ENCODE results near the gene CACNA1G.

CACNA1G gene

GRCh38 chr17:50588391-50589049 is 28.0 kb downstream of the CACNA1G start:
- DNase-seq (ENCODE audit: low read depth): no peak

DNA sequence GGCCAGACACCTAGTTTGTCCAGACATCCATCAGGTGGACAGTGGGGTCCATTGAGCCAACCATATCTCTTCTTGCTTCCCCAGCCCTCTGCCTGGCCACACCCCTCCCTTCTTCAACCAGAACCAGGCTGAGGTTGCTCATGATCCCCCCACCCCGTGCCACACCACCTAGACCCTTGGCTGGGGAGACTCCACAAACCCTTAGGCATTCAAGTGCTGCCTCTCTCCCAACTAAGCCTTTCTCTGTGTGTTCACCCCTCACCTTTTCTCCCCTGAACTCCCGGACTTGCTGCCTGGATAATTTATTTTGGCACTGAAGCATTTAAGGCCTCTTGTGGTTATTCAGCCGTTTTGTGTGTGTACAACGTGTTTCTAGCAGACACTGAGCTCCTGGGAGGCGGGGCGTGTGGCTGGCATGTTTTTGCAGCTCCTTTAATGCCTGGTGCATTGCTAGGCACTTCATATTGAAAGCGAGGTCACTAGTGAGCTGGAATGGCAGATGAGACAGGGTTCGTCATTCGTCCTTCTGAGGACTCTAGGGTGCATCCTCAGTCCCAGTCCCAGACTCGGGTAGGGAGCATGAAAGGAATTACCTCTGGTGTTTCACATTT is 28.7 kb downstream of the CACNA1G start:
- DNase-seq (ENCODE audit: low read depth): peak; percentile 35

- DNase-seq (ENCODE audit: low read depth): no peak
Observed at GRCh38 chr17:50590946-50591737, 30.6 kb downstream of the CACNA1G start.

- DNase-seq (ENCODE audit: low read depth): no peak
Observed at GRCh38 chr17:50593321-50593720, 32.8 kb downstream of the CACNA1G start.

DNA sequence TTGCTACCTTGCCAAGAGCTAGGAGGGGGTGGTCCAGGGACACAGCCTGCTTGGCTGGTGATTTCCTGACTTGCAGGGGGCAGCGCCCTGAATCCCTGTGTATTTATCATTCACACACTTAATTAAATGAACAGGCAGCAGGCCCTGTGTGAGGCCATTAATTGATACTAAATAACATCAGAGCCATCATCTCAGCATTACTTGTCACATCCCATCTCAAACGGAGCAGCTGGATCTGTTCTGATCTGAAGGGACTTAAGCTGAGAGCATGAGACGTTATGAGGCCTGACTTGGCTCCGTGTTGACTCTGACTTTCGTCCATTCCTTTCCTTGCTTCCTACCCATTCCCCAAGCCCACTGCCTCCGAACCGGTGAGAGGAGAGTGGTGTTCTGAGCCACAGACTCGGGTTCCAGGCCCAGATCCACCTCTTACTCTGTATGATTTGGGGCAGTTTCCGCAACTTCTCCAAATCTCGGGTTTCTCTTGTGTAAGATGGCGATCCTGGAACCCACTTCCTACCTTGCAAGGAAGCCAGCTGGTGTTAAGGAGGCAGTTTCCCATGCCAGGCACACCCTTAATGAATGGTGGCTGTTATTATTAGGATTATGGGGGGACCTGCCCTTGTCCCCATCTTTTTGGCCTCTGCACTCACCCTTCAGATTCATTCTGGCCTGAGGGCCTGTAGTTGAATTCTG is 33.8 kb downstream of the CACNA1G start:
- no peak for DNase-seq (ENCODE audit: low read depth)

- no peak for DNase-seq (ENCODE audit: low read depth)
Observed at GRCh38 chr17:50594892-50595291, 34.4 kb downstream of the CACNA1G start.

DNA sequence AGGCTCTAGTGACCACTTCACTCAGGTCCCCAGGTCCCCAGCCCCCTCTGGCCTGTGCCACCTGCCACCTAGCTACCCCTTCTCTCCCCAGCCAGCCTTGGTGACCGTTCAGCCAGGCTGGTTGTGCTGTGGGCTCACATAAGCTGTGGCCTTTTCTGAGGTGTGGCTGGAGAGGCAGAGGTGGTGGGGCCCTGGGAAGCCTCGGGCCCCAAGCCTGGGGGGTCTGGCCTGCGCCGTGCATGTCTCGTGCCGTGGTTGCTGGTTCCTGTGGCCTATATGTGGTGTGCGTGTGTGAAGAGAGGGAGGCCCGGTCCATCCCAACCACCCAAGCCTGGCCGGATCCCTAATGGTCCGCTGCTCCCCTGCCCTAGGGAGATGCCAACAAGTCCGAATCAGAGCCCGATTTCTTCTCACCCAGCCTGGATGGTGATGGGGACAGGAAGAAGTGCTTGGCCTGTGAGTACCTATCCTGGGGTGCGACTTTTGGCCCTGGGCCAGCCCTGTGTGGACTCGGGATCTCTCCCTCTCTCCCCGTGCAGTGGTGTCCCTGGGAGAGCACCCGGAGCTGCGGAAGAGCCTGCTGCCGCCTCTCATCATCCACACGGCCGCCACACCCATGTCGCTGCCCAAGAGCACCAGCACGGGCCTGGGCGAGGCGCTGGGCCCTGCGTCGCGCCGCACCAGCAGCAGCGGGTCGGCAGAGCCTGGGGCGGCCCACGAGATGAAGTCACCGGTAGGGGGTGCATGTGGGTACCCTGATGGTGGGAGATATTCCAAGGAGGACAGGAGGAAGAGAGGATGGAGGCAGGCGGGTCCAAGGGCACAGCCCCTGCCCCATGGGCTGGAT is 35.9 kb downstream of the CACNA1G start:
- peak; percentile 15 for DNase-seq (ENCODE audit: low read depth)

- DNase-seq (ENCODE audit: low read depth): no peak
Observed at GRCh38 chr17:50598487-50598886, 38.0 kb downstream of the CACNA1G start.

- no peak for DNase-seq (ENCODE audit: low read depth)
Observed at GRCh38 chr17:50599606-50600005, 39.1 kb downstream of the CACNA1G start.

DNA sequence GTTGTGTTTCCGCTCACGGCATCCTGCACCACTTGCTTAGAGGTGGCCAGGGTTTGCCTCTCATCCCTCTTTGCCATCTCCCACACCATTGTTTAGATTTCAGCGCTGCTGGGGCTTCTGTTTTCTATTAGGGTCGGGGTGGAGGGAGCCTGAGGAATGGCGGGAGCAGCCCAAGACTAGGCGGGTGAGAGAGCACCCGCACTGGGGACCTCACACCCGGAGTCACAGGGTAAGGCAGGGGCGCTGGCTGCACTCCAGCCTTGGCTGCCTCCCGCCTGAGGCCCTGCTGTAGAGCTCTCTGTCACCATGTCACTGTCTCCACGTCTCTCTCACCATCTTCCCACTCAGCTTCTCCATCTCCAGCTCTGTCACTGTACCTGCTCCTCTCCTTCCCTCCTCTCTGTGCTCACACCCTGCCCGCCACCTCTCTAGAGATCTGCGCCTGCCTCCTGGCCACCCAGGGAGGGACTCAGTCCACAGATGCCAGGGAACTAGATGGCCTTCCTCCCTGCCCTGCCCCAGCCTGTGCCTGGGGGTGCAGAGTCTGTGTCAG is 41.4 kb downstream of the CACNA1G start:
- DNase-seq (ENCODE audit: low read depth): no peak

- DNase-seq (ENCODE audit: low read depth): no peak
Observed at GRCh38 chr17:50602836-50603235, 42.3 kb downstream of the CACNA1G start.

GRCh38 chr17:50603340-50603739 is 42.8 kb downstream of the CACNA1G start:
- DNase-seq (ENCODE audit: low read depth): no peak

- DNase-seq (ENCODE audit: low read depth): peak; percentile 41
Observed at GRCh38 chr17:50604513-50604912, 44.0 kb downstream of the CACNA1G start.

GRCh38 chr17:50605429-50605828 is 44.9 kb downstream of the CACNA1G start:
- DNase-seq (ENCODE audit: low read depth): peak; percentile 76

GRCh38 chr17:50607522-50608175 is 47.1 kb downstream of the CACNA1G start:
- no peak for DNase-seq (ENCODE audit: low read depth)

- no peak for DNase-seq (ENCODE audit: low read depth)
Observed at GRCh38 chr17:50608700-50609379, 48.3 kb downstream of the CACNA1G start.

- DNase-seq (ENCODE audit: low read depth): no peak
Observed at GRCh38 chr17:50609380-50610074, 49.0 kb downstream of the CACNA1G start.

DNA sequence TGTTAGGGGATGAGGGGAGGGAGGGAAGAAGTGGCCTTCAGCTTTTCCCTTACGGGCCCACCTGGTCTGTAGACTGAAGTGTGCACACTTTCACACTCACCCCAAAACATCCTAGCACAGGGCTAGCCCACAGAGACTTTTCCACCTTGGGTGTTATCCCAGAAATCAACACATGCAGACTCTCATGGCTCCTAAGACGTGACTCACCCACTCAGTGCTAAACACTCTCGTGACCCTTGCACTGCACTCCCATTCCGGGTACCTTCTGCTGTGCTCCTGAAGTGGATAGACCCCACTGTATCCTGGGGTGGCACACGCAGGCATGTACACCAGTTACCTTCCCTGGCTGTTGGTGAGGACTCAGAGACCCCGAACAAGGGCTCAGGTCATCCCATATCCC is 51.1 kb downstream of the CACNA1G start:
- DNase-seq (ENCODE audit: low read depth): no peak

DNA sequence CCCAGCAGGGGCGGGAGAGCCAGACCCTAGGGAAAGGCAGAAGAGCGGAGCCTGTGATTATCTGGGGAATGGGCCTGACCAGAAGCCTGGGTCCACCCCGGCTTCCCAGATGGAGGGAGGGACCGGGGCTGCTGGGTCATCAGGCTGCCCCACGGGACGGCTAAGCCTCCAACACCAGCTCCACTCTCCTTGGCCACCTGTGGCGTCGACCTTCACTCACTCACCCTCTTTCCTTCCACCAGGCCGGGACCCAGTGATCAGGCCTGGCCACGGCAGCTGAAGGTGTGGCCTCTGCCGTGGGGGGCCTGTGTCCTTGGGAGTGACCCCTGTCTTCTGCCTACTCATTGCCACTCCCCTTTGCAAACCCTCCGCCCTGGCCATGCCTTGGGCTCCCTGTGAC is 51.8 kb downstream of the CACNA1G start:
- DNase-seq (ENCODE audit: low read depth): no peak

Data from amniotic epithelial cell (primary cell).